IPS-20b (cell line): ENCODE results near the gene OR5H2.

Source experiments
- H3K27ac ChIP-seq: one replicate; pipeline ENCODE4 v1.5.1; 2013; ENCODE audit warnings: low read length
- H3K27me3 ChIP-seq: 2 replicates; pipeline ENCODE4 v1.6.1; 2013; ENCODE audit warnings: mild to moderate bottlenecking, low read length, inconsistent platforms; ENCODE audit not compliant: insufficient read depth
- H3K36me3 ChIP-seq: 2 replicates; pipeline ENCODE4 v1.6.1; 2013; ENCODE audit warnings: low read depth, mild to moderate bottlenecking, inconsistent platforms, low read length, moderate library complexity; ENCODE audit not compliant: insufficient read depth
- H3K4me1 ChIP-seq: 2 replicates; pipeline ENCODE4 v1.6.1; 2013; ENCODE audit warnings: mild to moderate bottlenecking, control low read depth, inconsistent platforms, low read length, moderate library complexity; ENCODE audit not compliant: insufficient read depth
- H3K4me3 ChIP-seq: 2 replicates; pipeline ENCODE4 v1.5.1; 2013; ENCODE audit warnings: mild to moderate bottlenecking, low read length, inconsistent platforms
- H3K9ac ChIP-seq: 2 replicates; pipeline ENCODE4 v1.6.1; 2013; ENCODE audit warnings: low read depth, mild to moderate bottlenecking, inconsistent platforms, low read length, moderate library complexity
- H3K9me3 ChIP-seq: 2 replicates; pipeline ENCODE4 v1.6.1; 2013; ENCODE audit warnings: mild to moderate bottlenecking, low read depth, low read length, inconsistent platforms; ENCODE audit not compliant: insufficient read depth

The OR5H2 gene

GRCh38 chr3:98331329-98331728 is 49.0 kb downstream of the OR5H2 start:
- H3K9me3 ChIP-seq: no peaks in the 10 kb centered on the region
- no peaks in the 10 kb centered on the region for H3K27me3 ChIP-seq
- H3K9ac ChIP-seq: no peak overlapping the region
- peaks cover 11% of the 10 kb centered on the region for H3K4me1 ChIP-seq
- no peak overlapping the region for H3K4me3 ChIP-seq
- no peak overlapping the region for H3K27ac ChIP-seq
- no peaks in the 10 kb centered on the region for H3K36me3 ChIP-seq
